HS-5 (cell line): ENCODE results near the gene CLASRP.

Source experiments
- DNase-seq: peaks from one replicate; pipeline ENCODE4 v3.0.0-alpha.2; 2012; ENCODE audit warnings: low read depth

The CLASRP gene

GRCh38 chr19:45063851-45064801 lies 25.3 kb downstream of the CLASRP start:
- DNase-seq = no peak

GRCh38 chr19:45066921-45067661 lies 28.2 kb downstream of the CLASRP start:
- DNase-seq = no peak

DNA sequence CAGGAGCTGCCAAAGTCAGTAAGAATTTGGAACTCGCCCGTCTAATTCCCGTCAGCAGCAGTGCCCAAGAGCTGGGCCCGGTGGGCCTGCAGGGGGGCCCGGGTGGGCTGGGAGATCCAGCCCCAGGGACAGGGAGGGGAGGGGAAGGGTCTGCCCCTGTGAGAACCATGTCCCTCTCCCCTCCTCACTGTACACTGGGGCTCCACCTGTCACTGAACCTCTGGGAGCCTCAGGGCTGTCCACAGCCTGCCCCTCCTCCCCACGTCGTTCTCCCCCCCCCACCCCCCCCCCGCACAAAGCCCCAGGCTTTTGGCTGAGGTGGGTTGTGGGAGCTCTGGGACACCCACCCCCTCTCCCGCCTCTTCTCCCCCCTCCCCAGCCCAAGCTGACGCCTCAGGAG lies 29.2 kb downstream of the CLASRP start:
- DNase-seq = no peak

DNA sequence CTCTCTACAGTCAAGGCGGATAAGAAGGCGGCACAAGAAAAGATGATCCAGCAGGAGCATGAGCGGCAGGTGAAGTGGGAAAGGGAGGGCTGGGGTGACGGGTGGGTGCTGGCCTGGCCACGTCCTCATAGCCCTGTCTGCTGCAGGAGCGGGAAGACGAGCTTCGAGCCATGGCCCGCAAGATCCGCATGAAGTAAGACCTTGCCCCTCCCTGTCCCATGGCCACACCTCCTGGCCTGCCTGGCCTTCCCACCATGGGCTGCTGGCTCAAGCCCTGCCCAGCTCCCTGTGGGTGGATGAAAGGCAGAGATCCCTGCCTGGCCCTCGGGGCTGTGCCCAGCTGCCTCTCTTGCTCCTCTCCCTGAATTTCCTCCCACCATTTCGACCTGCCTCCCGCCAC lies 30.2 kb downstream of the CLASRP start:
- no peak for DNase-seq

DNA sequence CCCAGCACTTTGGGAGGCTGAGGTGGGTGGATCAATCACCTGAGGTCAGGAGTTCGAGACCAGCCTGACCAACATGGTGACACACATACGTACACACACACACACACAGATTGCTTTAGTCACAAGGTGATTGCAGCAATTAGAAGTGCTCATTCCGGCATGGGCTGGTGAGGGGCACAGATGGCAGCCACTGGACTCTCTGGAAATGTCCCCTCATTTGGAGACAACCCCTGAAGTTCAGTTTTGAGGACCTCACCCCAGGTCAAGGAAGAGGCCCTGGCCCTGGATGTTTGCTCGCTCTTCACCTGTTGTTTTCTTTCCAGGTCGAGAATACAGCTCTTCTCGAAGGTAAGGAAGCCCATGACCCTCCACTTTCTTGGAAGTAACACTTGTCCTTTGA lies 31.4 kb downstream of the CLASRP start:
- no peak for DNase-seq

GRCh38 chr19:45070861-45071544 lies 32.2 kb downstream of the CLASRP start:
- DNase-seq = no peak

DNA sequence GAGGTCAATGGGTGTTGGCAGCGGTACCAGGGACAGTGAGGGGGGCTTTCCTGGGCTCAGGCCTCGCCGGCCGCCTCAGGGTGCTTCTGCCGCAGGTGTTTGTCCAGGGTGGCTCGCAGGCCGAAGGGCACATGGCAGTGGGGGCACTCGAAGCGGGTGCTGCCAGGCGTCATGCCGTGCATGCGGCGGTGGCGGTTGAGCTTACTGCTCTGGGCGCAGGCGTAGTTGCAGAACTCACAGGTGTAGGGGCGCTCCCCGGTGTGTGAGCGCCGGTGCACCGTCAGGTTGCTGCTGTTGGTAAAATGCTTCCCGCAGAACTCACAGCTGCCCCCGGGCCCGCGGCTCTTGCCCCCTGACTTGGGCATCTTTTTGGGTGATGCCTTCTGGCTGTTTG lies 32.7 kb downstream of the CLASRP start:
- DNase-seq = no peak

- no peak for DNase-seq
Observed at GRCh38 chr19:45071969-45072790, 33.3 kb downstream of the CLASRP start.

GRCh38 chr19:45074744-45075300 lies 36.0 kb downstream of the CLASRP start:
- DNase-seq = no peak

- no peak for DNase-seq
Observed at GRCh38 chr19:45075301-45076028, 36.6 kb downstream of the CLASRP start.

DNA sequence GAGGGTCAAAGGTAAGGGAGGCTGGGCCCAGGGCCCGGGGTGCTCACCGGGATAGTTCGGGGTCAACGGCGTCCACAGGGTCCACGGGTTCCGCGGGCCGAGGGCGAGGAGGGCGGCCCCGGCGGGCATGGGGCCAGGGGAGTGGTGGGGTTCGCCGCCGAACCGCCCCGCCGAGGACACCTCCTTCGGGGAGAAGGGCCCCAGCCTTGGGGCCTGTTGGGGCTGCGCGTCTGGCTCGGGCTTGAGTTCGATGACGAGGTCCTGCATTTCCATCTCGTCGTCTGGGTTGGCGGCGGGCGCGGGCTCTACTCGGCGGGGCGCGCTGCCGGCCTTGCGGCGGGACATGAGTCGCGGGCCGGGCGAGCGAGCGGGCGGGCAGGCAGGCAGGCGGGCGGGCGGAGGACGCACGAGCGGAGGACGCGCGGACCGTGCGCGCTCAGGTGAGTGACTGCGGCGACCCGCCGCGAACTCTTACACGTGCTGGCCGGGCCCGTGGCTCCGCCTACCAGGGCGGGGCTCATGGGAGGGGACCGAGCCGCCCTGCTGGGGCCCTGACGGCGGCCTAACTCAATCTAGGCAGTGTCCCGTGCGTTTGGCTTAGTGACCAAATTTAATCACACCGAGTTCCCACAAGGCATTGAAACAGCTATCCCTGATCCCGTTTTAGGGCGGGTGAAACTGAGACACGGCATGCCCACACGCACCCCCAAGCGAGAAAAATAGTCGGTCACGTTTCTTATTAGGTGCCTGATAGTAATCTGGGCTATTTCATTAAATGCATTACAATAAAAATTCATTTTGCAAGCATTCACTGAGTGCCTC lies 37.4 kb downstream of the CLASRP start, which contains the start of gene ZNF296:
ZNF296 (minus strand) TSS at position 450 of the 822 bp plus-strand sequence; CDS start at position 345, 105 bp downstream.
- DNase-seq = no peak

DNA sequence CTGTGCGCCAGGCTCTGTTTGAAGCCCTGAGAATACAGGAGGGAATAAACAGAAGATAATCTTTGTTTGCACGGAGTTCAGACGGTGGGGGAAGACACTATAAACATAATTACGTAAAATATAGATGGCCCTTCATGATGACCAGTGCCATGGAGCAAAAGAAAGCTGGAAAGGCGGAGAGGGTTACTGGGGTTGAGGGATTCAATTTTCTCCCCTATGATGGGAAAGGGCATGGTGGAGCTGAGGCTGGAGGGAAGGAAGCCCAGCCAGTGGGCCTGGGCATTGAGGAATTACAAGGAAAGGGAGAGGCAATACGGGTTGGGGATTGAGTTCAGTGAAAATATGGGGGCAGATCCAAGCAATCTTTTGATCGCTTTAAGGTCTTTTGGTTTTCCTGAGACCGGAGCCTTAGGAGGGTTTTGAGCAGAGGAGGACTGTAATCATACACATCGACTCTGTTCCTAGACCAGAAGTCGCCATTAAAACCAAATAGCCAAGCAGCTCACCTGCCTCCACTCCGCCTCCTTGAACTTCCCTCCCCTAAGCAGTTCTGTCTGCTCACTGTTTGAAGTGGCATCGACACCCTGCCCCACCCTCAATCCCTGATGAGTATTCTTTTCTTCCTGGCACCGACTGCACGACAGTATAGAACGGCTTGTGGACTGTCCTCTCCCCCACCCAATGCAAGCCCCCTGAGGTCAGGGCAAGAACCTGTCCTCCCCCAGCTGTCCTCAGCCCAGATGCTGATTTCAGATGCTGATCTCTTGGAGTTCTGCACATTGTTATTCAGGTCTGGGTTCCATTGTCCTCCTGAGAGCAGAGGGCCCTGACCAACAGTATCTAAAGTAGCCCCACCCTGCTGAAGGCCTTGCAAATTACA lies 38.2 kb downstream of the CLASRP start:
- no peak for DNase-seq

DNA sequence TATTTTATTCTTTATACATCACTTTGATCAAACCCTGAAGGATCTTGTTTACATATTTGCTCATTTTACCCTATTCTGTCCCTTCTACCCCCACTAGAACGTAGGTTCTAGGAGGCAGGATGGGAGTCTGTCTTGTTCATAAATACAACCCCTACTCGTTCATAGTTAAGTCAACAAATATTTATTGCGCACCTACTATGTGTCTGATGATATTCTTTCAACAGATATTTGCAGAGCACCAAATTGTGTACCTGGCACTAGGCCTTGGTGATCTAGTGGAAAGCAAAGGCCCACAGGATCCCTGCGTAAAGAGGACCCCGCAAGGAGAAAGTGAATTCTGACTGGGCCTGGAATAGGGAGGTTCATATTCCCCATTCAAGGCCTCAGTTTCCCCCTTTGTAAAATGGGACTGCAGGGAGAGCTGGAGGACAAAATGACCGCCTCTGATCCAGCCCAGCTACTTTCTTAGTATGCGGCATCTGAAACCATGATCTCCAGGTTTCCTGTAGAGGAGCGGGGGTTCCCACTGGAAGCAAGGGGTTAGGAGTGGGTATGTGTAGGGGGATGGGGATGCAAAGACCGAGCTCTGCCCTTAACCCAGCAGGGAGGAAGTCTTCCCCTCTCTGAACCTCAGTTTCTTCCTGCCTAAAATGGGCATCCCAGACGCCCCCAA lies 39.7 kb downstream of the CLASRP start:
- no peak for DNase-seq

DNA sequence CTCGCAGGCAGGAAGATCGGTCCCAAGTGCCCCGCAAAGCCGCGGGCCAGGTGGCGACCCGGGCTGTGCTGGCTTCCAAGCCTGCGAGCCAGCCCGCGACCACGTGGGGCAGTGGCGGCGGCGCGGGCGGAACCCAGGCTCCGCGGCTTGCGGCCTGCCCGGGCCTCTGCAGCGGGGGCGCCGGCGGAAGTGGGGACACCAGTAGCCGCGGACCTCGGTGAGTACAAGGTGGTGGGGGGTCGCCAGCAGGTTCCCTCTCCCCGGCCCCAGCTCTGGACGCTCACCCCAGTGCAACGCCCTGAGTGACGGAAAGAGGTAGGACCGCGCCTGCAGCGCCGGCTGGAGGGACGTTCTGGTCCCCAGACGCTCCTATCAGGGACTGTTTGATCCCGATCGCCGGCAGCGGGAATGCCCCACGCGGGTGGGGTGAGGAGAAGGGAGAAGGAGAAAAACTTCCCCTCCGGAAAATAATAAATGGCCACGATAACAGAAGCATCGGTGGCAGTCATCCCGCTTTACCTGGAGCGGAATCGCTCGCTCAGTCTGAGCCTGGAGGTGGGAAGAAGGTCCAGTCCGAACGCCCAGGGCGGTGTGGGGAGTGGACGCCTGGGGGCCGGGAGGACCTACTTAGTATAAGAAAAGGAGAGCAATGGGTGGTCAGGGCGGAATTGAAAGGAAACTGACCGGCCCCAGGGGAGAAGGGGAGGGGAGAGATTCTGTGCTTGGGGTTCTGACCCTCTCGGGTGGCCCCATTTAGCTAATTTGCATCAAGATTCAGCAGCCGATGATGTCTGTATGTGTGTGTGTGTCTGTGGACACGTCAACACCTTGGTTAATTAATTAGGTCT lies 40.4 kb downstream of the CLASRP start, which contains the start of gene GEMIN7:
GEMIN7 (plus strand) TSS at position 198 of the 848 bp plus-strand sequence. CDS start 10,855 bp downstream, outside the sequence.
- no peak for DNase-seq

- DNase-seq = no peak
Observed at GRCh38 chr19:45079911-45080370, 41.1 kb downstream of the CLASRP start.

GRCh38 chr19:45082170-45082569 lies 43.3 kb downstream of the CLASRP start:
- no peak for DNase-seq

DNA sequence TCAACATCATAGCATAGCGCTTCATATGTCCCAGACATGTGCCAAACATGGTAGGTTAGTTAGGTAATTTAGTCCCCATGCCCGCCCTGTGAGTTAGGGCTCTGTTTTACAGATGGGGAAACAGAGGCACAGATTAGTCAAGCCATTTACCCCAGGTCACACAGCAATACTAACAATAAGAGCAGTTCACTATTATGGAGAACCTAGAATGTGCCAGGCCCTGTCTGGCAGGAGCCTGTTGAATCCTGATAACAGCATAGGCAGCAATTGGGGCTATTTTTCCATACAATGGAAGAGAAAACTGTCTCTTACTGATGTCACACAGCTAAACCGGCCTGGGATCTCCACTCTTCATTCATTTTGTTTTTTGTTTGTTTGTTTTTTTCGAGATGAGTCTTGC lies 47.6 kb downstream of the CLASRP start:
- no peak for DNase-seq
